HG03280 (cell line): Measurements from ENCODE around the gene PRICKLE4.

Experiments
- ATAC-seq: cut with Tn5 transposase; IDR thresholded peaks from one replicate; pipeline ENCODE4 v1.9.1; 2021; ENCODE audit warnings: mild to moderate bottlenecking, moderate library complexity; ENCODE audit not compliant: unreplicated experiment

Gene PRICKLE4

DNA sequence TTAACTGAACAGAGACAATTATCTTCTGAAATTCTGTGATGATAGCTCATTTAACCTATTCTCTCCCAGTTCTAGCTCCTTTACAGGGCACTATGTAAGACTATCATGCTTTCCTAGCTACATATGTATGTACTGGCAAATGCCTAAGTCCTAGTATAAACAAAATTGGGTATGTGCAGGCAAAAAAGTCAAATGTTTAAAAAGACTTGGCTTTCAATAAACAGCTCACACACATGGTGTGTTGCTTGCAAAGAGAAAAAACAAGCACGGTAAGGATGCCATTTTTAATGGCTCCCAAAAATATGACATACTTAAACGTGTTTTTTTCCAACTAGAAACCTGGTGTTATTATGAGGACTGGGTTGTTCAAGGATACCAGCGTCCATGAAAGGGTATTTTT is 51.7 kb downstream of the PRICKLE4 start:
- no peak for ATAC-seq

DNA sequence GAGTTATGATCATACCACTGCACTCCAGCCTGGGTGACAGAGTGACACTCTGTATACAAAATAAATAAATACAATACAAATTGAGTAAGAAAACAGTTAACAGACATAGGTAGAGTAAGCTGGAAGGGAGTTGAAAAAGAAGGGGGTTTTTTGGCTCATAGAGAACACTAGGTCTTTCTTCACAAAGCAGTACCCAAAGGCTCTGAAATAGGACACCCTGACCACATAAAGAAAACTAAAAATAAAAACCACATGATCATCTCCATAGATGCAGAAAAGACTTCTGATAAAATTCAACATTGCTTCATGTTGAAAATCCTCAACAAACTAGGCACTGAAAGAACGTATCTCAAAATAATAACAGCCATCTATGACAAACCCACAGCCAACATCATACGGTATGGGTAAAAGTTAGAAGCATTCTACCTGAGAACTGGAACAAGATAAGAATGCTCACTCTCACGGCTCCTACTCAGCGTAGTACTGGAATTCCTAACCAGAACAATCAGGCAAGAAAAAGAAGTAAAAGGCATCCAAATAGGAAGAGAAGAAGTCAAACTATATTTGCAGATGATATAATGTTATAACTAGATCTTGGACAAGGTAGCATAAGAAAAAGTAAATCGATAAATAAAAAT is 55.6 kb downstream of the PRICKLE4 start:
- ATAC-seq: no peak

DNA sequence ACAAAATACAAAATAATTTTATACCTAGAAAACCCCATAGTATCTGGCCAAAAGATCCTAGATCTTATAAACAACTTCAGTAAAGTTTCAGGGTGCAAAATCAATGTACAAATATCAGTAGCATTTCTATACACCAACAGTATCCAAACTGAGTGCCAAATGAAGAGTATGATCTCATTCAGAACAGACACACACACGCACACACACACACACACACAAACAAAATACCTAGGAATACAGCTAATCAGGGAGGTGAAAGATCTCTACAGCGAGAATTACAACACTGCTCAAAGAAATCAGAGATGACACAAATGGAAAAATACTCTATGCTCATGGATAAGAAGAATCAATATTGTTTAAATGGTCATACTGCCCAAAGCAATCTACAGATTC is 56.1 kb downstream of the PRICKLE4 start:
- ATAC-seq: no peak
